Stimulated activated effector memory CD8-positive, alpha-beta T cell treated with anti-CD3 and anti-CD28 coated beads, Interleukin-12 subunit alpha, Interleukin-12 subunit beta, amount 100 ng/mL, for 72 hours (primary cell): ENCODE results near the gene LYPD6.

ENCODE experiments used
- ATAC-seq: fragments of 150-1000 bp; cut with Tn5 transposase; 2 replicates; pipeline ENCODE4 v1.10.0; 2021
- DNase-seq, 2 donors: peaks; one replicate each; pipeline ENCODE4 v3.0.0; 2021 to 2022; ENCODE audit warnings: low spot score in 2 of 2
- H3K27ac Mint-ChIP-seq: one replicate; pipeline ENCODE4 v1.8.0; 2022; ENCODE audit warnings: mild to moderate bottlenecking, mixed read lengths
- H3K36me3 Mint-ChIP-seq: one replicate; pipeline ENCODE4 v1.8.0; 2022; ENCODE audit warnings: mild to moderate bottlenecking, mixed read lengths
- H3K4me1 Mint-ChIP-seq: one replicate; pipeline ENCODE4 v1.8.0; 2022; ENCODE audit warnings: mixed read lengths
- H3K4me3 Mint-ChIP-seq: one replicate; pipeline ENCODE4 v1.8.0; 2022; ENCODE audit warnings: mild to moderate bottlenecking, mixed read lengths
- H3K9me3 Mint-ChIP-seq: one replicate; pipeline ENCODE4 v1.8.0; 2022; ENCODE audit warnings: mixed read lengths

LYPD6 gene

GRCh38 chr2:149332364-149332763, 2.0 kb downstream of the LYPD6 start:
- H3K36me3 Mint-ChIP-seq = no peaks in the 10 kb centered on the region
- DNase-seq (no peak), ATAC-seq (no peak)

GRCh38 chr2:149333636-149334035, 3.2 kb downstream of the LYPD6 start:
- Mint-ChIP-seq H3K27ac (no peak overlapping the region), H3K4me1 (no peaks in the 10 kb centered on the region), H3K4me3 (no peak overlapping the region), H3K36me3 (no peaks in the 10 kb centered on the region), H3K9me3 (no peaks in the 10 kb centered on the region)
- ATAC-seq (no peak), DNase-seq (no peak)

More at GRCh38 chr2:149332364-149332763, 2.0 kb downstream of the LYPD6 start:
- H3K9me3 Mint-ChIP-seq = no peaks in the 10 kb centered on the region
- no peak overlapping the region for H3K4me3 Mint-ChIP-seq
- no peaks in the 10 kb centered on the region for H3K4me1 Mint-ChIP-seq
- no peak overlapping the region for H3K27ac Mint-ChIP-seq

DNA sequence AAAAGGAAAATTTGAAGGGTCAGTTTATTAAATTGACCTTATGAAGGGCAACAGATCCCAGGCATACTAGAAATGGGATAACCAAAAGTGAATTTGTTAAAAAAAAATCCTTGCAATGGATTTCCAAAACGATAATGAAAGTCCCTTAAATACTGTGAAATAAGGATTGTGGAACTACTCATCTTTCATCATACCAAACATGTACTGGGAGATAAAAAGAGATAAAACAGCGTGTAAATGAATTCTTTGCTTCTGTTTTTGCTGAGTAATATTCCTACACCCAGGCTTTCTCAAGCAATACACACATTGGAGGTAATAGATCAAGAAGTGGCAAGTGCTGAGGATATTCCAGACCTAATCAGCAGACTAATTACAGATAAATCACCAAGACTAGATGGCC, 3.8 kb downstream of the LYPD6 start:
- H3K27ac Mint-ChIP-seq = no peak overlapping the region
- H3K4me1 Mint-ChIP-seq = no peaks in the 10 kb centered on the region
- ATAC-seq (no peak), DNase-seq (no peak)
- H3K36me3 Mint-ChIP-seq = no peaks in the 10 kb centered on the region
- no peak overlapping the region for H3K4me3 Mint-ChIP-seq
- H3K9me3 Mint-ChIP-seq = no peaks in the 10 kb centered on the region

DNA sequence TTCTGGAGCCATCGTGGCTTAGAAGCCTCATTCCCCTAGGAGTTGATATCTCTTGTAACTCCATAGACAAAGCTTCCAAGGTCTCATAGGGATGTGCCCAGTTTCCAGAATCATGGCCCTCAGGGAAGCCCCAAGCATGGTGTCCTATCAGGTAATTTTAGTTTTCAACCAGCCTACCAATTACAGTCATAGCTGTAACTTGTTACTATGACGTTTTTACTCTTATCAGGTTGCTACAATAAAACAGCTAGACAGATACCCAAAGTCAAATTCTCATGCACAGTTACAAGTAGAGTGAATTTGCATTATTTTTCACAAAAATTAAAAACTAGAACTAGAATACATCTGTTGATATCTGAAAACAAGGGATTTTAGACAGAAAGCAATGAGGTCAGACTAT, 8.9 kb downstream of the LYPD6 start:
- Mint-ChIP-seq H3K4me3 (no peak overlapping the region), H3K27ac (no peak overlapping the region), H3K36me3 (no peaks in the 10 kb centered on the region), H3K9me3 (no peaks in the 10 kb centered on the region), H3K4me1 (no peaks in the 10 kb centered on the region)
- DNase-seq = no peak
- no peak for ATAC-seq

DNA sequence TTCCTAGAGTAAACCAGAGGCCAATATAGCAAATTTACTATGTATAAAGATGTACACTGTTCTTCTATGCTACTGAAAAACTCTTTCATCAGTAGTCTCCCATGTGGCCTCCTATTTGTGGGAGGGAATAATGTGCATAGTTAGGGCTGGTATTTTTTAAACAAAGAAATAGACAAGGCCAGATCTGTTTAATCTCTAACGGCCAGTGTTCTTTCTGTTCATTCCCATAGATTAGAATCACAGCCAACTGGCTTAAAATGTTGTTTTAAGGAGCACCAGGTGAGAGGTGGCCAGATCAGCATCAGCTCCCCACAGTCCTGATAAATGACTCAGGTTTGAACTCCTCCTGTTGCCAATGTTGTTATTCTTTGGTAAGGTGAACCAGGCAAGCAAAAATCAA, 12.1 kb downstream of the LYPD6 start:
- no peaks in the 10 kb centered on the region for H3K36me3 Mint-ChIP-seq
- H3K4me3 Mint-ChIP-seq = no peak overlapping the region
- no peak for DNase-seq
- no peak for ATAC-seq
- no peak overlapping the region for H3K27ac Mint-ChIP-seq
- no peaks in the 10 kb centered on the region for H3K9me3 Mint-ChIP-seq
- no peaks in the 10 kb centered on the region for H3K4me1 Mint-ChIP-seq

DNA sequence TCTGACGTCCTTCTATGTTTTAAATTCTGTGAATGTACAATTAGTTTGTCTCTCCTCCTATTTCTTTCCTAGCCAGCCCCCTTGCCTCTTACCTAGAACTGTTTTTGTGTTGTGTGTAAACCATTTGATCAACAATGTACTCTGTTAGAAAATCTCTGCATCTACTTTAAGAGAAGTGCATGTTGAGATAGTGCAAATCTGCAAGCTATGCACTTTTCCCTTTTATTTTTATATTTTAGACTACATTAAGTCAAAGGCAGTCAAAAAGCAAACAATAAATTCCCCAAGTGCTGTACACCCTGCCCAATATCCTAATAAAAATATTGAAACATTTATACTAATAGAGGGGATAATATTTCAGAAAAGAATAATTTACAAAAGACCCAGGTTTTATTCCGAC, 13.7 kb downstream of the LYPD6 start:
- no peaks in the 10 kb centered on the region for H3K4me1 Mint-ChIP-seq

GRCh38 chr2:149346272-149346671, 15.9 kb downstream of the LYPD6 start:
- DNase-seq (no peak), ATAC-seq (no peak)
- no peaks in the 10 kb centered on the region for H3K36me3 Mint-ChIP-seq
- no peak overlapping the region for H3K27ac Mint-ChIP-seq
- no peak overlapping the region for H3K4me3 Mint-ChIP-seq
- H3K4me1 Mint-ChIP-seq = no peaks in the 10 kb centered on the region
- H3K9me3 Mint-ChIP-seq = no peaks in the 10 kb centered on the region

More for the DNA sequence above, 13.7 kb downstream of the LYPD6 start:
- H3K36me3 Mint-ChIP-seq = no peaks in the 10 kb centered on the region
- no peak overlapping the region for H3K27ac Mint-ChIP-seq
- no peaks in the 10 kb centered on the region for H3K9me3 Mint-ChIP-seq
- no peak for DNase-seq
- ATAC-seq = no peak
- H3K4me3 Mint-ChIP-seq = no peak overlapping the region

- H3K9me3 Mint-ChIP-seq = no peaks in the 10 kb centered on the region
- H3K27ac Mint-ChIP-seq = no peak overlapping the region
- H3K4me3 Mint-ChIP-seq = no peak overlapping the region
- no peaks in the 10 kb centered on the region for H3K4me1 Mint-ChIP-seq
- no peak for DNase-seq
- H3K36me3 Mint-ChIP-seq = no peaks in the 10 kb centered on the region
- no peak for ATAC-seq
Observed at GRCh38 chr2:149348291-149348690, 17.9 kb downstream of the LYPD6 start.

- H3K9me3 Mint-ChIP-seq = no peaks in the 10 kb centered on the region
- no peaks in the 10 kb centered on the region for H3K36me3 Mint-ChIP-seq
- DNase-seq = no peak
- no peak for ATAC-seq
- H3K4me3 Mint-ChIP-seq = no peak overlapping the region
- H3K4me1 Mint-ChIP-seq = no peaks in the 10 kb centered on the region
- no peak overlapping the region for H3K27ac Mint-ChIP-seq
Observed at GRCh38 chr2:149353421-149353820, 23.0 kb downstream of the LYPD6 start.

DNA sequence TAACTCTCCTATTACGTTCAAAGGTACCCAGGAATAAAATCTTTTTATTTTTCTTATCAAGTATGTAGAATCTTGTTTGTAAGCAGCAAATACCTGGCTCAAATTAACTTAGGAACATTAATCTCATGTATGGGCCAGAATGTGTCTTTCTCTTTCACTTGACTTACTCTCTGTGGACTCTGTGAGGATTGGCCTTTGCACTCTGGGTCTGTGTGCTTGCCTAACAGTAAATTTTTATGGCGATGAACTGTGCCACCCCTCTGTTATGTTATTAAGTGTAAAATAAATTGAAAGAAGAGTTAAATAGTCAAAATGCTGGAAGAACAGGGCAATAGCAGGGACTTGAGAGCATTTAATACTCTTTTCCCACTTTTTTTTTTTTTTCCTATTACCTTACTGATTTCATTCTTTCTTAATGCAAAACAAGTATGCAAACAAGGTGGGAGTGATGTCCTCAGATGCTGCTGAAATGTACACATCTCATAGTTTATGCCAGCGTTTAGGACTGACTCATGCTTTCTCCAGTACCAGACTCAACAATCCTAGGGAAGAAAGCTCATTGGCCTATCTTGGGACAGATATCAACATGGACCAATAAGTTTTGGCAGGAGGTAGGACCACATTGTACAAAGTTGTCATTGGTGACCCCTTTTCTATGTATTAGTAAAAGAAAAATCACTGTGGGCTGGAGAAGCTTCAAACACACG, 25.5 kb downstream of the LYPD6 start:
- Mint-ChIP-seq H3K27ac (no peak overlapping the region), H3K4me3 (no peak overlapping the region), H3K9me3 (no peaks in the 10 kb centered on the region), H3K36me3 (no peaks in the 10 kb centered on the region), H3K4me1 (no peaks in the 10 kb centered on the region)
- no peak for ATAC-seq
- no peak for DNase-seq

DNA sequence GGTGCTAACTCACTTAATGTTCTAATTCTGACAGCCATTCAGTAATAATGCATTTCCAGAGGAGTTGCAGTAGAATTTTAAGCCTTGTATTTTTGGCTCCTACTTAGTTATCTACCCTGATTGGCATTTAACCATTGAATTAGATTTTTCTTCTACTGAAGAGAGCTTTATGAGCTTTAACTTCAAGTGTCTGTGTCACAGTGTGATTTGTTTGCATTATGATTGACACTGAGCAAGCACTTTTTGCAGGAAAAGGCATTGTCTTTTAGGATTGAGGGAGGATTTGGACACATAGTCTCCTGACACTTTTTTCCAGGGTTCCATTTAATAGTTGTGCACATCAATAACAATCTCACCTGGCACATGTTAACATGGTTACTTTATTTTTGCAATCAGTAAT, 26.7 kb downstream of the LYPD6 start:
- Mint-ChIP-seq H3K4me3 (no peak overlapping the region), H3K4me1 (no peaks in the 10 kb centered on the region), H3K36me3 (no peaks in the 10 kb centered on the region), H3K9me3 (no peaks in the 10 kb centered on the region), H3K27ac (no peak overlapping the region)
- DNase-seq (no peak), ATAC-seq (no peak)

GRCh38 chr2:149360106-149360505, 29.7 kb downstream of the LYPD6 start:
- Mint-ChIP-seq H3K4me1 (no peaks in the 10 kb centered on the region), H3K9me3 (no peaks in the 10 kb centered on the region), H3K4me3 (no peak overlapping the region), H3K36me3 (no peaks in the 10 kb centered on the region), H3K27ac (no peak overlapping the region)
- no peak for DNase-seq
- ATAC-seq = no peak

DNA sequence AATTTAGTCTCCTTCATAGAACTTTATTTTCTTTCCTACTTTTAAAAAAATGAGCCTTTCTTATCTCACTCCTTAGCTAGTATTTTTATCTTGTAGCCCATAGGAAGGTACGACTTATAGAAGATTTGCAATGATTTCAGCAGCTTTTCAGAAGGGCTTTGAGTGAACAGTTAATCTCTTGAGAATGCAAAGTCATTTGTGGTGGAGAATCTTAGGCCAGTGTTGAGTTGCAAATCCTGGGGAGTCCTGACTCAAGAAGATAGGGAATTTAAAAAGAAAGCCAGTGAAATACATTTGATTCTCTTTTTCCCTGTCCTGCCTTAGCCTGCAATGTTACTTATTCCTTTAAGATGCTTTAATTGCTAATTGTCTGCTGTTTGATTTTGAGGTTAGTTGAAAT, 33.6 kb downstream of the LYPD6 start:
- ATAC-seq = no peak
- H3K4me1 Mint-ChIP-seq = no peaks in the 10 kb centered on the region
- H3K4me3 Mint-ChIP-seq = no peak overlapping the region
- no peak overlapping the region for H3K27ac Mint-ChIP-seq
- no peak for DNase-seq
- no peaks in the 10 kb centered on the region for H3K9me3 Mint-ChIP-seq
- H3K36me3 Mint-ChIP-seq = no peaks in the 10 kb centered on the region

GRCh38 chr2:149364839-149365238, 34.5 kb downstream of the LYPD6 start:
- Mint-ChIP-seq H3K27ac (no peak overlapping the region), H3K4me3 (no peak overlapping the region), H3K9me3 (no peaks in the 10 kb centered on the region), H3K36me3 (no peaks in the 10 kb centered on the region), H3K4me1 (no peaks in the 10 kb centered on the region)
- ATAC-seq = no peak
- DNase-seq = no peak

GRCh38 chr2:149365931-149366583, 35.7 kb downstream of the LYPD6 start:
- no peak for DNase-seq
- Mint-ChIP-seq H3K9me3 (no peaks in the 10 kb centered on the region), H3K27ac (no peak overlapping the region), H3K4me1 (no peaks in the 10 kb centered on the region), H3K36me3 (no peaks in the 10 kb centered on the region), H3K4me3 (no peak overlapping the region)
- ATAC-seq = no peak

- ATAC-seq (no peak), DNase-seq (no peak)
- no peak overlapping the region for H3K27ac Mint-ChIP-seq
- H3K9me3 Mint-ChIP-seq = no peaks in the 10 kb centered on the region
- no peak overlapping the region for H3K4me3 Mint-ChIP-seq
- no peaks in the 10 kb centered on the region for H3K4me1 Mint-ChIP-seq
- H3K36me3 Mint-ChIP-seq = no peaks in the 10 kb centered on the region
Observed at GRCh38 chr2:149370061-149370775, 39.8 kb downstream of the LYPD6 start.
